WERI-Rb-1 (cell line): ENCODE measurements around the gene PLEKHG3.

Experiments
- DNase-seq: peaks from one replicate; pipeline ENCODE4 v3.0.0-alpha.2; 2020
- H3K27ac ChIP-seq: fragments of 250-450 bp; sonication (Bioruptor Pico); 2 replicates; pipeline ENCODE4 v1.5.1; 2020; ENCODE audit warnings: mild to moderate bottlenecking, moderate library complexity
- H3K27me3 ChIP-seq: fragments of 250-450 bp; sonication (Bioruptor Pico); 2 replicates; pipeline ENCODE4 v1.5.1; 2021; ENCODE audit warnings: mild to moderate bottlenecking, low read depth, moderate library complexity; ENCODE audit not compliant: insufficient read depth, severe bottlenecking
- H3K36me3 ChIP-seq: fragments of 250-450 bp; sonication (Bioruptor Pico); 2 replicates; pipeline ENCODE4 v1.5.1; 2020; ENCODE audit warnings: mild to moderate bottlenecking, moderate library complexity
- H3K4me3 ChIP-seq: 2 replicates; pipeline ENCODE4 v1.5.1; 2011; ENCODE audit warnings: low read depth, mild to moderate bottlenecking, control low read depth, low read length
- H3K9me3 ChIP-seq: fragments of 250-450 bp; sonication (Bioruptor Pico); 2 replicates; pipeline ENCODE4 v1.5.1; 2021; ENCODE audit warnings: mild to moderate bottlenecking, moderate library complexity; ENCODE audit not compliant: severe bottlenecking
- CTCF ChIP-seq: IDR thresholded peaks from 2 replicates; pipeline ENCODE4 v1.5.1; 2011; ENCODE audit warnings: low read depth, mild to moderate bottlenecking, control low read depth, inconsistent platforms, low read length

PLEKHG3 gene

GRCh38 chr14:64773046-64773445 lies 68.8 kb downstream of the PLEKHG3 start:
- TF ChIP-seq CTCF: no peak
- H3K4me3 ChIP-seq: no peak overlapping the region
- DNase-seq: no peak

GRCh38 chr14:64773577-64773976 lies 69.4 kb downstream of the PLEKHG3 start:
- TF ChIP-seq CTCF: no peak
- peaks cover 15% of the 10 kb centered on the region for H3K9me3 ChIP-seq
- no peak for DNase-seq
- H3K27me3 ChIP-seq: no peaks in the 10 kb centered on the region
- H3K27ac ChIP-seq: no peak overlapping the region
- H3K4me3 ChIP-seq: no peak overlapping the region
- H3K36me3 ChIP-seq: no peaks in the 10 kb centered on the region

More at GRCh38 chr14:64773046-64773445, 68.8 kb downstream of the PLEKHG3 start:
- no peaks in the 10 kb centered on the region for H3K27me3 ChIP-seq
- H3K9me3 ChIP-seq: peaks cover 15% of the 10 kb centered on the region
- no peak overlapping the region for H3K27ac ChIP-seq
- H3K36me3 ChIP-seq: no peaks in the 10 kb centered on the region

- no peaks in the 10 kb centered on the region for H3K36me3 ChIP-seq
- no peak overlapping the region for H3K27ac ChIP-seq
- H3K27me3 ChIP-seq: no peaks in the 10 kb centered on the region
- no peak overlapping the region for H3K4me3 ChIP-seq
- no peak for TF ChIP-seq CTCF
- H3K9me3 ChIP-seq: peaks cover 15% of the 10 kb centered on the region
- DNase-seq: no peak
Measured at GRCh38 chr14:64774272-64774671, 70.0 kb downstream of the PLEKHG3 start.

GRCh38 chr14:64775081-64775777 lies 71.0 kb downstream of the PLEKHG3 start:
- Histone ChIP-seq H3K36me3 (no peaks in the 10 kb centered on the region), H3K4me3 (no peak overlapping the region), H3K27ac (no peak overlapping the region), H3K9me3 (peaks cover 15% of the 10 kb centered on the region), H3K27me3 (no peaks in the 10 kb centered on the region)
- DNase-seq: no peak
- TF ChIP-seq CTCF: 0 out of 2 replicates have a peak, but pooled peaks have one; percentile 31

- no peak for TF ChIP-seq CTCF
- peaks cover 15% of the 10 kb centered on the region for H3K9me3 ChIP-seq
Measured at GRCh38 chr14:64777461-64777860, 73.2 kb downstream of the PLEKHG3 start.

More at GRCh38 chr14:64777461-64777860, 73.2 kb downstream of the PLEKHG3 start:
- Histone ChIP-seq H3K27me3 (no peaks in the 10 kb centered on the region), H3K4me3 (no peak overlapping the region), H3K36me3 (no peaks in the 10 kb centered on the region), H3K27ac (peak overlapping the region; percentile 68)
- no peak for DNase-seq
